Retina (tissue), 1 donor: Measurements from ENCODE around the gene WDR27.
"Not testable (repeated sequence)": the region's sequence is repeated elsewhere in the genome, so short reads cannot be mapped to it uniquely, and the experiment has no call there.

ENCODE experiments used
- DNase-seq: peaks from one replicate; pipeline ENCODE4 v3.0.0-alpha.2; 2016

The WDR27 gene

GRCh38 chr6:169709293-169709692, 7.5 kb upstream of the WDR27 start:
- DNase-seq: no peak

DNA sequence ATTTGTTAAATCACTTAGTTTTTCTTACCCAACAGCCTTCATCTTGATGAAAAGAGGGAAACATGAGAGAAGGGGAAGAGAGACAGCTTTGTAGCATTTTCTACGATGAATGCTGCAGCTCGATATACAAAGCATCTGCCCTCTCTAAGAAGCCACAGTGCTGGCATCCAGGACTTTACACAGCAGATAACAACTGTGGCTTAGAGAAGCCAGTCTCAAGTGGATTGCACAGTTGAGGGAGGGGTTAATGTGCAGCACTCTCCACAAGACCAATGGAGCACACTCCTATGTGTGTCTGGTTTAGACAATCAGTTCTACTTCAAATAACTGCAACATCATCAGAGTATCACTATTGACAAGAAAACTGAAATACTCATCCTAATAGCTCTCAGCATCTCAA, 5.9 kb upstream of the WDR27 start:
- DNase-seq: no peak

DNA sequence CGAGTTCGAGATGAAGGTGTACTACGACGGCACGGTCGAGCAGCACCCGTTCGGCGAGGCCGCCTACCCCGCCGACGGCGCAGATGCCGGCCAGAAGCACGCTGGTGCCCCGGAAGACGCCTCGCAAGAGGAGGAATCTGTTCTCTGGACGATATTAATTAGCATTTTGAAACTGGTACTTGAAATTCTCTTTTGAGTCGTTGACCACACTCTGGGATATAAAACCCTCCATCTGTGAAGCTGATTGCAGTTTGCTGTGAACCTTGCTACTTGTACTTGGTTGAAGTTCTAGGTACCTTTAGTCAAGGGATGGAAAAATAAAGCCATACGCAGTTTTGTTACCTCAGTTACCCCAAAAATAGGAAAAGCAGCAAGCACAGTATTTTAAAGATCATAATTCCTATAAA, 1.0 kb upstream of the WDR27 start:
- DNase-seq: no peak

- no peak for DNase-seq
Observed at GRCh38 chr6:169701311-169701953, 397 bp downstream of the WDR27 start.

- no peak for DNase-seq
Observed at GRCh38 chr6:169700296-169700695, 1.5 kb downstream of the WDR27 start.

- DNase-seq: not testable (repeated sequence)
Observed at GRCh38 chr6:169697115-169697514, 4.7 kb downstream of the WDR27 start.

DNA sequence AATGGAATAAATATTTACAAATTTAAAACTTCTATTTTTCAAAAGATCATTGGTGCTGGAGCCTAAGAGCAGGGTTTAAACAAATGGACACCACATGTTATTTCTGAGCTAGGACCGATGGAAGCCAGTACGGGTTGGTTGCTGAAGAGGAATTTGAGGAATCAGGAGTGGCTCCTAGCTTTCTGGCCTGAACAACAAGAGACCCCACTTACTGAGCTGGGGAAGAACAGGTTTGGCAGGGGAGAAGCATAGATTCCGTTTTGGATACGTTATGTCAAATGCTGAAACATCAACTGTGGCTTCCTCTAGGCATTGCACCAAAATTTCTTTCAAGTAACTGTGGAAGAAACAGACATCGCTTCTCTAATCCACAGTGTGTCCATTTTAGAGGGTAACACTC, 6.7 kb downstream of the WDR27 start:
- DNase-seq: no peak

DNA sequence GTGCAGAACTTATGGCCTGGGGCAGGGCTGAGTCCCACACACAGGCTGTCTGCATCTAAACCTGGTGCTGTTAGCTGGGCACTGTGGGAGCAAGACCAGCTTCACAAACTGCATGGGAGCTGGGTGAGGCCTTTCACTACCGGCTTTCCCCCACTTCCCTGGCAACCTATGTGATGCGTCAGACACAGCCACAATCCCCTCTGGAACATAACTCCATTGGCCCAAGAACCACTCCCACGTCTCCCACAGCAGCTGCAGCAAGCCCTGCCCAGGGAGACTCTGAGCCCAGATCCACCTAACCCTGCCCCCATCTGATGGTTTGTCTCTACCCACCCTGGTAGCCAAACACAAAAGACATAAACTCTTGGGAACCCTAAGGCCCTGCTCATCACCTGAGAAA, 9.3 kb downstream of the WDR27 start:
- DNase-seq: no peak

GRCh38 chr6:169691260-169691659, 10.6 kb downstream of the WDR27 start:
- DNase-seq: no peak

DNA sequence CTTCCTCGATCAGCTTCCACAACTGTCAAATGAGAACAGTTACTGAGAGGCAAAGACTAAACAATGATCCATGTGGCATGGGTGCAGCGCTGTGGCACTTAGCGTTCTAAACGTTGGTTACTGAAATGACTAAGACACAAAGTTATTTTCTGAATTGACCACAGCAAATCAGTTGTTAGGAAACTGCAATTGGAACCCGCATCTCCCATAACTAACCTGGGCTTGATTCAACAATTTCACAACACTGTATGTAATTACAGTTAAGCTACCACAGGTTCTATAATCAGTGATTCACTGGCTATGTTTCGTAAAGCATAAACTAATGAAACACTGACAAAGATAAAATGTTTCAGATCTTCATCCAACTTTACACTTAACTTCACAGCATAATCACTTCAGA, 12.5 kb downstream of the WDR27 start:
- no peak for DNase-seq

DNA sequence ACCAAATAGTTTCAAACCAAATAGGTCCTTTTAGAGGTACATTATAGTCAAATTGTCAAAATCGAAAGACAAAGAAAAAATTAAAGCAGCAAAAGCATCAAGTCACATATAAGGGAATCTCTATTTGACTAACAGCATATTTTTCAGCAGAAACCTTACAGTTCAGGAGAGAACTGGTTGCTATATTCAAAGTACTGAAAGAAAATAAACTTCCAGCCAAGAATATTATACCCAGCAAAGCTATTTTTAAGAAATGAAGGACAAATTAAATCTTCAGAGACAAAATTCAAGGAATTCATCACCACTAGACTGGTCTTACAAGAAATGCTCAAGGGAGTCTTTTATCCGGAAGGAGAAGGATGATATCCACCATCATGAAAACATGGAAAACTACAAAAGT, 16.0 kb downstream of the WDR27 start:
- no peak for DNase-seq

- no peak for DNase-seq
Observed at GRCh38 chr6:169684056-169684455, 17.8 kb downstream of the WDR27 start.

DNA sequence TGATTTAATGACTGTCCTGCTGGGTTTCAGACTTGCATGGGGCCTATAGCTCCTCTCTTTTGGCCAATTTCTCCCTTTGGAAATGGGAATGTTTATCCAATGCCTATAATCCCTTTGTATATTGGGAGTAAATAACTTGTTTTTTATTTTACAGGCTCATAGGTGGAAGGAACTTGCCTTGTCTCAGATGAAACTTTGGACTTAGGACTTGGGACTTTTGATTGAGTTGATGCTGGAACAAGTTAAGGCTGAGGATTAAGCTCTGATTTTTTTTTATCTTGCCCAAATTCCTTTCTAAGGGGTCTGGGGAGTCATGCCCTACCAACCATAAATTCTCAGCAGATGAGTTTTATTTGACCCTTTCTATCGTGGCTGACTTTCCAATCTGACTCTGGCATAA, 23.5 kb downstream of the WDR27 start:
- DNase-seq: no peak

DNA sequence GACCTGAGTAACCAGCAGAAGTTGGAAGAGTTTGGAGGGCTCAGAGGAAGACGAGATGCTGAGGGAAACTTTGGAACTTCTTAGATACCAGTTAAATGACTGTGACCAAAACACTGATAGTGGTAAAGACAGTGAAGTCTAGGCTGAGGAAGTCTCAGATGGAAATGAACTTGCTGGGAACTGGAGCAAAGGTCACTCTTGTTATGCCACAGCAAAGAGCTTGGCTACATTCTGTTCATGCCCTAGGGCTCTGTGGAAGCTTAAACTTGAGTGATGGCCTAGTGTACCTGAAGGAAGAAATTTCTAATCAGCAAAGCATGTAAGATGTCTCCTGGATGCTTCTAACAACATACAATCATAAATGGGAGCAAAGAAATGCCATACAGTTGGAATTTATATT, 24.7 kb downstream of the WDR27 start:
- no peak for DNase-seq

GRCh38 chr6:169675011-169675410, 26.8 kb downstream of the WDR27 start:
- no peak for DNase-seq

- DNase-seq: no peak
Observed at GRCh38 chr6:169671563-169671962, 30.3 kb downstream of the WDR27 start.

- DNase-seq: no peak
Observed at GRCh38 chr6:169669889-169670288, 31.9 kb downstream of the WDR27 start.

DNA sequence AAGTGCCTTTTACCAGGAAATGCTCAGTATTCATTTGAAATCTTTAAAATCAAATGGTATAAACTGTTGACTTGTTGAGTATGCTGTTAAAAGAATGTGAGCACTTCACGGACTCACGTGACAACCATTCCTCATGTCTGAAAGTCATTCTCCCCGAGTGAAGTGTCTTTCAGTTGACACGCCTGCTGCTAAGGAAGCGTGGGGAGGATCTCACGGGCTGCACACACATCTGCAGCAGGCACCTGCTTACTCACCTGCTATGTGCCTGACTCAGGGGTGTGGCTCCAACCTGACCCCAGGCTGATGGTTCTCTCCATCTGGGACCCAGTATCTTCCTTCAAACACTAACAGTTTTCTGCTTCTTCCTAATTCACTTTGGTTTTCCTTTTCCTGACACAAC, 32.7 kb downstream of the WDR27 start:
- DNase-seq: no peak

DNA sequence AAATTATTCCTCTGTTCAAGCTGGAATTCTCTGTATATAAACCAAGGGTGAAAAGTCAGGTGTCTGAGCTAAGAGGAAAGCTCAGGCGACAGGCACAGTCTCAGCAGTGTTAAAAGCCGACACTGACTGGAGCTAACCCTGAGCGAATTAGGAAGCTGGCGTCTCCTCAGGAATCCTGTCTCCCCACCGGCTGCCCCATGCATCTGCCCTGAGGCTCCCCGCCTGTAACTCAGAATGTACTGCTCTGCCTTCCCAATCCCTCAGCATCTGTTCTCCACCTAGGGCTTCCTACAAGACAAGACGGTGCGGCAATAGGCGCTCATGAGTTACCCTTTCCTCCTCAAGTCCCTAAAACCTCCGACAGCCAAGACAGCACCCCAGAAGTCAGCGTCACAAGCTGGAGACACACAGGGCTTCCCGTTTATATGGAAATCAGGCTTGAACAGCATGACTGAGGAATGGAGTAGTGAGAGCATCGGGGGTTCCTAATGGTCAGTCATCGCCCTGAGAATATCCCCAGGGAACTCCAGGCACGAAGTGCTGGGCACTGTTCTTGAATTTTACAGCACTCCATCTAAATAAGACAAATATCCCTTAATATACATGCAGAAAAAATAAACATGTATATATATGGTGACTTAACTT, 33.5 kb downstream of the WDR27 start:
- DNase-seq: no peak

GRCh38 chr6:169667716-169668115, 34.1 kb downstream of the WDR27 start:
- DNase-seq: no peak

DNA sequence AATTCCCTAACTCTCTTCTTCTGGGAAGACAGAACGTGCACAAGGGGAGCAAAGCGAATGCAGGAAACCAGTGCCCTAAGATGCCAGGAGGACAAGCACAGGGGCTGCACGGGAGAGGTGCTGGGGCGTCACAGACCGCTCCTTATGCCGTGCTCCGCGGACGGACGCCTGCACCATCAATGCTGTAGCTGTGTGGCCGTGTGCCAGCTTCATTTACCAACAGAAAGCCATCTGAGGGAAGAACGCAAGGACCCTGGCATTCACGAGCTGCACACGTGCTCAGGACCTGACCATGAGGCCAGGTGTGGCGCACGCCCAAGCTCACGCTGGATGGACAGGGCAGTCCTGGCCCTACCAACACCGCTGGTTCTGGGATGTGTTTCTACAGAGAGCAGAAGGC, 35.4 kb downstream of the WDR27 start:
- DNase-seq: no peak

DNA sequence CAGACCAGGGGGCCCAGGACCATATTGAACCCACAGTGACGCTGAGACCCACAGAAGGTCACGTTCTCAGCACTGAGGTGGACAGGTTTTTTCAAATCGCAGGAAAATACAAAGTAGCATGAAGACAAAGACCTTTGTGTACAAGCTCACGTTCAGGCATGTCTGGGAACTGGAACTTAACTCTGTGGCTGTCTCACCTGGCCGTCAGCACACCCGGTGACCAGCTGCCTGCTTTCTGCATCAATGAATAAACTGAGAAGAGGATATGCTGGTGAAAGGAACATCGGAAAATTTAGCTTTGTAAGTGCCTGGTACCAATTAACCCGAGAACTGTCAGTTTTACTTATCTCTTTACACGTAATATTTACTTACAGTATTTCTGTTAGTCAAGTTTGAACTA, 36.5 kb downstream of the WDR27 start:
- no peak for DNase-seq

- no peak for DNase-seq
Observed at GRCh38 chr6:169664227-169664626, 37.6 kb downstream of the WDR27 start.

- DNase-seq: no peak
Observed at GRCh38 chr6:169663468-169663867, 38.4 kb downstream of the WDR27 start.

DNA sequence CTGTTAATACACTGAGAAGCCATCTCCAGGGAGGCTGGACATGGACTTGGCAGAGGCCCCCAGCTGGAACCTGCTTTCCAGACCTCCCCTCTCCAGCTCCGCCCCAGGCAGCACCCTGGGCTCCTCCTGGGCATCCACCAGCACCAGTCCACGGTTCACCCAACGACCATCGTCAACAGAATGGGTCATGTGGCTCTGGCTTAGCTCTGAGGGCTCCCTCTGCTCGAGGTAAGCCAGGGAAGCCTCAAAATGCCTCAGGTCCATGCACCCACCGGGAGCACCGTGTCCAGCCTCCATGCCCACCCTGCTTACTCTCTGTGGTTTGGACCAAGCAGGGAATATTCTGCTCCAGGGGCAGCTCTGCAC, 40.5 kb downstream of the WDR27 start:
- no peak for DNase-seq
